KOPT-K1 (cell line): ENCODE data around the gene USP9X.
"Not testable (repeated sequence)": the region's sequence is repeated elsewhere in the genome, so short reads cannot be mapped to it uniquely, and the experiment has no call there.

Experiments used
- H3K27ac ChIP-seq: fragments of 200-600 bp; sonication (generic); 2 replicates; pipeline ENCODE4 v1.5.1; 2016; ENCODE audit warnings: antibody characterized with exemption, mild to moderate bottlenecking, low read depth, low read length; ENCODE audit not compliant: poor library complexity, severe bottlenecking
- H3K36me3 ChIP-seq: fragments of 200-600 bp; sonication (generic); 2 replicates; pipeline ENCODE4 v1.5.1; 2017; ENCODE audit warnings: antibody characterized with exemption, mild to moderate bottlenecking, low read length, moderate library complexity; ENCODE audit not compliant: insufficient read depth
- H3K9me3 ChIP-seq: fragments of 200-600 bp; sonication (generic); 2 replicates; pipeline ENCODE4 v1.5.1; 2017; ENCODE audit warnings: antibody characterized with exemption, low read length, mild to moderate bottlenecking; ENCODE audit not compliant: insufficient read depth, poor library complexity, severe bottlenecking

Gene USP9X

GRCh38 chrX:41133551-41133950 lies 48.3 kb downstream of the USP9X start:
- Histone ChIP-seq H3K27ac (no peak overlapping the region), H3K9me3 (no peaks in the 10 kb centered on the region), H3K36me3 (peaks cover 65% of the 10 kb centered on the region)

- Histone ChIP-seq H3K27ac (no peak overlapping the region), H3K36me3 (peaks cover 88% of the 10 kb centered on the region), H3K9me3 (no peaks in the 10 kb centered on the region)
Observed at GRCh38 chrX:41137589-41137988, 52.3 kb downstream of the USP9X start.

- peaks cover 89% of the 10 kb centered on the region for H3K36me3 ChIP-seq
- no peaks in the 10 kb centered on the region for H3K9me3 ChIP-seq
- H3K27ac ChIP-seq, result no peak overlapping the region
Observed at GRCh38 chrX:41142130-41142910, 57.1 kb downstream of the USP9X start.

- Histone ChIP-seq H3K36me3 (peaks cover 93% of the 10 kb centered on the region), H3K27ac (no peak overlapping the region), H3K9me3 (no peaks in the 10 kb centered on the region)
Observed at GRCh38 chrX:41144873-41145272, 59.6 kb downstream of the USP9X start.

- Histone ChIP-seq H3K9me3 (no peaks in the 10 kb centered on the region), H3K27ac (no peak overlapping the region), H3K36me3 (peaks cover 94% of the 10 kb centered on the region)
Observed at GRCh38 chrX:41145920-41146608, 60.8 kb downstream of the USP9X start.

GRCh38 chrX:41148553-41148952 lies 63.3 kb downstream of the USP9X start:
- no peak overlapping the region for H3K27ac ChIP-seq
- H3K36me3 ChIP-seq, result peaks cover 96% of the 10 kb centered on the region
- H3K9me3 ChIP-seq, result no peaks in the 10 kb centered on the region

GRCh38 chrX:41150043-41150442 lies 64.8 kb downstream of the USP9X start:
- no peak overlapping the region for H3K27ac ChIP-seq
- no peaks in the 10 kb centered on the region for H3K9me3 ChIP-seq
- H3K36me3 ChIP-seq, result peaks cover 97% of the 10 kb centered on the region

- not testable (repeated sequence) for H3K27ac ChIP-seq, H3K9me3 ChIP-seq
- peaks cover 96% of the 10 kb centered on the region for H3K36me3 ChIP-seq
Observed at GRCh38 chrX:41151726-41152125, 66.5 kb downstream of the USP9X start.

- Histone ChIP-seq H3K9me3 (no peaks in the 10 kb centered on the region), H3K36me3 (peaks cover 96% of the 10 kb centered on the region), H3K27ac (no peak overlapping the region)
Observed at GRCh38 chrX:41152221-41152620, 67.0 kb downstream of the USP9X start.

GRCh38 chrX:41153448-41153847 lies 68.2 kb downstream of the USP9X start:
- Histone ChIP-seq H3K27ac (no peak overlapping the region), H3K36me3 (peaks cover 87% of the 10 kb centered on the region), H3K9me3 (no peaks in the 10 kb centered on the region)

GRCh38 chrX:41153957-41154356 lies 68.7 kb downstream of the USP9X start:
- no peak overlapping the region for H3K27ac ChIP-seq
- H3K9me3 ChIP-seq, result no peaks in the 10 kb centered on the region
- peaks cover 81% of the 10 kb centered on the region for H3K36me3 ChIP-seq

GRCh38 chrX:41164449-41164848 lies 79.2 kb downstream of the USP9X start:
- H3K27ac ChIP-seq, result no peak overlapping the region
- H3K36me3 ChIP-seq, result peaks cover 66% of the 10 kb centered on the region
- H3K9me3 ChIP-seq, result no peaks in the 10 kb centered on the region

GRCh38 chrX:41167888-41168287 lies 82.6 kb downstream of the USP9X start:
- Histone ChIP-seq H3K36me3 (peaks cover 83% of the 10 kb centered on the region), H3K27ac (no peak overlapping the region), H3K9me3 (no peaks in the 10 kb centered on the region)

GRCh38 chrX:41176263-41176662 lies 91.0 kb downstream of the USP9X start:
- Histone ChIP-seq H3K27ac (no peak overlapping the region), H3K9me3 (no peaks in the 10 kb centered on the region), H3K36me3 (peaks cover 59% of the 10 kb centered on the region)

GRCh38 chrX:41177297-41177696 lies 92.1 kb downstream of the USP9X start:
- Histone ChIP-seq H3K27ac (no peak overlapping the region), H3K36me3 (peaks cover 57% of the 10 kb centered on the region), H3K9me3 (no peaks in the 10 kb centered on the region)

GRCh38 chrX:41178201-41178600 lies 93.0 kb downstream of the USP9X start:
- Histone ChIP-seq H3K9me3 (no peaks in the 10 kb centered on the region), H3K27ac (no peak overlapping the region), H3K36me3 (peaks cover 48% of the 10 kb centered on the region)
